Bronchial epithelial cell (primary cell): Measurements from ENCODE around the gene BTBD3. TPM values are rescaled to one million over a fixed set of nuclear protein-coding genes. Genes with fewer than 3 reads are reported as not detected.
A peak's percentile ranks its signal among the peaks of the same experiment; 100 is the strongest.

Experiments used
- DNase-seq: peaks from one replicate; pipeline ENCODE4 v3.0.0-alpha.2; 2010; ENCODE audit warnings: low read depth
- FAIRE-seq: peaks from 2 replicates; lab custom pipeline; 2011; peaks lifted over from hg19 to GRCh38; lab: Jason Lieb, UNC
- H3K27me3 ChIP-seq: 2 replicates; pipeline ENCODE4 v1.5.1; 2011; ENCODE audit warnings: low read length; ENCODE audit not compliant: control insufficient read depth, insufficient read depth
- H3K36me3 ChIP-seq: 2 replicates; pipeline ENCODE4 v1.5.1; 2011; ENCODE audit warnings: low read length; ENCODE audit not compliant: control insufficient read depth, insufficient read depth
- H3K4me3 ChIP-seq: 2 replicates; pipeline ENCODE4 v1.5.1; 2011; ENCODE audit warnings: mild to moderate bottlenecking, low read depth, low read length, control low read depth
- CTCF ChIP-seq: IDR thresholded peaks from 2 replicates; pipeline ENCODE4 v1.5.1; 2011; ENCODE audit warnings: mild to moderate bottlenecking, moderate library complexity, low read length, control low read depth, inconsistent platforms; ENCODE audit not compliant: insufficient read depth, severe bottlenecking
- total RNA-seq: library from RNA; depleted of rRNA; stranded (reverse); fragments of >200 nt; gene quantifications from 2 replicates; pipeline ENCODE4 v1.2.1, GENCODE V29; 2014

The BTBD3 gene
- total RNA-seq, 1 donor from 2014 or later, result 16.6 TPM

- no peak for TF ChIP-seq CTCF
- no peak for FAIRE-seq
- peak; percentile 96 for DNase-seq
- H3K27me3 ChIP-seq, result no peaks in the 10 kb centered on the region
- H3K4me3 ChIP-seq, result no peak overlapping the region
- H3K36me3 ChIP-seq, result no peaks in the 10 kb centered on the region
Measured at GRCh38 chr20:11906626-11907480, 10.8 kb upstream of the BTBD3 start.

GRCh38 chr20:11907621-11908020 lies 10.1 kb upstream of the BTBD3 start:
- FAIRE-seq (no peak), DNase-seq (peak; percentile 89)

DNA sequence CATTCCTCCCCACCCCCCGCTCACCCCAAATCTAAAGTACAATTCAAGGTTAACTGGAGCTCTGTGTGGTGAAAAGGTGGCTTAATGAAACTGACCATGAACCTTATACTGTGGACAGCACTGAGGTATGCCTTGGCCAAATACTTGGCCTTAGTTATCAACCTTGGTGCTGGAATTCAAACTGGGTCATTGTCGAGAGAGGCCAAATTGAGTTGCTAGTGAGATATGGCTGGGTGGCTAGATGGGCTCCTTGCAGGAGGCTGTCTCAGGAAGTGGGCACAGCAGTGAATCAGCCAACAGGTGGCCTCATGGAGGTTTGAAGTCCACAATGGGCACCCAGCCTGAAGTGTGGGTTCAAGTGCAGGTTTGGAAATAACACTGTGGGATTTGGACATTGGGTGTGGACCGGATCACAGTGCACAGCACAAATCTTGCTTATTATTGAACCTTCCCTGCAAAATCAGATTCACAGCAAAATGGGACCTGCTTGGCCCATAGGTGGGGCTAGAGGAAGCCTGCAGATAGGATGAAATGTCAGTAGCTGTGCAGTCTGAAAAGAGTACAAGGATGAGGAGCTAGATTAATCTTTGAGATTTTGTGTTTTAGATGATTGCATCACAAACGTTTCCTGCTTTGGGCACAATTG lies 5.6 kb upstream of the BTBD3 start:
- DNase-seq (peak; percentile 37), FAIRE-seq (no peak)
- Histone ChIP-seq H3K36me3 (peaks cover 1% of the 10 kb centered on the region), H3K27me3 (no peaks in the 10 kb centered on the region), H3K4me3 (no peak overlapping the region)
- TF ChIP-seq CTCF, result peak; percentile 61

More at GRCh38 chr20:11907621-11908020, 10.1 kb upstream of the BTBD3 start:
- peaks cover 1% of the 10 kb centered on the region for H3K36me3 ChIP-seq
- no peak for TF ChIP-seq CTCF
- H3K27me3 ChIP-seq, result no peaks in the 10 kb centered on the region
- no peak overlapping the region for H3K4me3 ChIP-seq

DNA sequence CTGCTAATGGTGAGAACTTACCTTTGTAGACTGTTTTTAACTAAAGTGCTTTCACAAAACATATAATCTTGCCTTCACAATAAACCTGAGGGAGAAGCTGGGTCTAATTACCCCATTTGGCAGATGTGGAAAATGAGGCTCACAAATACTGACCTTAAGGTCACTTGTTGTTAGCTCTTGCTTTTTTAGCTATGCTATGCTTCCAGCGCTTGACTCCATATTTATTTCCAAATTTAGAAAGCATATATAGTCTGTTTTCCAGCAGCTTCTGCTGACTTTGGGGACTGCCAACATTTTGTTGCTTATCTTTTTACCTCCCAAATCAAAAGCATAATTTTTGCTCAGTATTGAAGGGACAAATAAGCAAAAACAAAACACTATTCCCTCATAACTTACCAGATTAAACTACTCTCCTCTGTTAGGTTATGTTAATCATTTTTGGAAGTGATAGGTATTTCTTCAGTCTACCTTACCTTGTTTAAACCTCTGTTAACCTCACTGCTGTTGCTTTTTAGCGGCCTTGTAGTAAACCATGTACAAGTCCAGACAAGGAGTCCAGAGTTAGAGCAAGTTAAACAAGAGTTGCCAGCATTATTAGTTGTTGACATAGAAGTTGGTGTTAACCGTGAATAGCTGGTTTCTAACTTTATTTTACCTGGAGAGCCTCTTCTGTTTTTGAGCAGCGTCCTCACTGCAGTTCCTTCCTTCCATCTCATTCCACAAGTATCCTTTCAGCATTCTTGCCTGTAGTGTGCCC lies 4.9 kb upstream of the BTBD3 start:
- no peak overlapping the region for H3K4me3 ChIP-seq
- peaks cover 1% of the 10 kb centered on the region for H3K36me3 ChIP-seq
- TF ChIP-seq CTCF, result no peak
- FAIRE-seq (no peak), DNase-seq (peak; percentile 83)
- no peaks in the 10 kb centered on the region for H3K27me3 ChIP-seq

DNA sequence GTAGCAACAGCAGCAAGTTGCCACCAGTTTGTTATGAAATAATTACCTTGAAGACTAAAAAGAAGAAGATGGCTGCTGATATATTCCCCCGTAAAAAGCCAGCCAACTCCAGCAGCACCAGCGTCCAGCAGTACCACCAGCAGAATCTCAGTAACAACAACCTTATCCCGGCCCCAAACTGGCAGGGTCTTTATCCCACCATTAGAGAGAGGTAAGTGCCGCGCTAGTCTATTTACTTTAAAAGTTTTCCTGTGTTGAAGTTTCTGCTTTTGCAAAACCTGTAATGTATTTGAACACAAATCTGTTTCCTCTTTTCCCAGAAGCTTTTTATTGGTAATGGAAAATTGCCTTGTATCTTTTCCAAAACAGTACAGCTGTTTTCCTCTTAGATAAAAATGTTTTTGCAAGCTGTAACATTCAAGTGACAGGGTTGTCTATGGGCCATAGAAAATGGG lies 725 bp downstream of the BTBD3 start:
- H3K4me3 ChIP-seq, result no peak overlapping the region
- peaks cover 5% of the 10 kb centered on the region for H3K36me3 ChIP-seq
- FAIRE-seq (no peak), DNase-seq (no peak)
- TF ChIP-seq CTCF, result no peak
- no peaks in the 10 kb centered on the region for H3K27me3 ChIP-seq
